SH-SY5Y (cell line): Measurements from ENCODE around the gene ENOX1.

ENCODE experiments used
- GATA2 ChIP-seq: IDR thresholded peaks from 2 replicates; pipeline ENCODE4 v1.6.1; 2011; ENCODE audit warnings: mild to moderate bottlenecking, low read depth, low read length
- GATA3 ChIP-seq: IDR thresholded peaks from 2 replicates; pipeline ENCODE4 v1.6.1; 2011; ENCODE audit warnings: low read depth, mild to moderate bottlenecking, low read length, moderate library complexity

- TF ChIP-seq GATA2 (no peak), GATA3 (no peak)
These were observed 316.2 kb downstream of the ENOX1 start for GRCh38 chr13:43470610-43471009.
